ENCODE measurements around the gene LPP.

- TF ChIP-seq CTCF (IDR thresholded peaks at IDR 0.05) (no peak), POLR2AphosphoS5 (IDR thresholded peaks at IDR 0.05) (no peak)
Measured at GRCh38 chr3:188146219-188146618, 7.7 kb upstream of the LPP start.
